ENCODE data around the gene PAPSS2.

- TF ChIP-seq POLR2A (IDR thresholded peaks at IDR 0.05): no peak
- TF ChIP-seq, protein P1, sequence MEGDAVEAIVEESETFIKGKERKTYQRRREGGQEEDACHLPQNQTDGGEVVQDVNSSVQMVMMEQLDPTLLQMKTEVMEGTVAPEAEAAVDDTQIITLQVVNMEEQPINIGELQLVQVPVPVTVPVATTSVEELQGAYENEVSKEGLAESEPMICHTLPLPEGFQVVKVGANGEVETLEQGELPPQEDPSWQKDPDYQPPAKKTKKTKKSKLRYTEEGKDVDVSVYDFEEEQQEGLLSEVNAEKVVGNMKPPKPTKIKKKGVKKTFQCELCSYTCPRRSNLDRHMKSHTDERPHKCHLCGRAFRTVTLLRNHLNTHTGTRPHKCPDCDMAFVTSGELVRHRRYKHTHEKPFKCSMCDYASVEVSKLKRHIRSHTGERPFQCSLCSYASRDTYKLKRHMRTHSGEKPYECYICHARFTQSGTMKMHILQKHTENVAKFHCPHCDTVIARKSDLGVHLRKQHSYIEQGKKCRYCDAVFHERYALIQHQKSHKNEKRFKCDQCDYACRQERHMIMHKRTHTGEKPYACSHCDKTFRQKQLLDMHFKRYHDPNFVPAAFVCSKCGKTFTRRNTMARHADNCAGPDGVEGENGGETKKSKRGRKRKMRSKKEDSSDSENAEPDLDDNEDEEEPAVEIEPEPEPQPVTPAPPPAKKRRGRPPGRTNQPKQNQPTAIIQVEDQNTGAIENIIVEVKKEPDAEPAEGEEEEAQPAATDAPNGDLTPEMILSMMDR (IDR thresholded peaks at IDR 0.05): peak in 3 of 4 donors; percentile 9 to 17 (median 17)
Measured at GRCh38 chr10:87632454-87632853, 27.2 kb upstream of the PAPSS2 start.
